Neural progenitor cell (in vitro differentiated cells): ENCODE data around the gene MYLK4. TPM values are rescaled to one million over a fixed set of nuclear protein-coding genes. Genes with fewer than 3 reads are reported as not detected.

ENCODE experiments used
- DNase-seq: peaks from one replicate; pipeline ENCODE4 v3.0.0-alpha.2; 2016; ENCODE audit warnings: low spot score
- H2AFZ ChIP-seq: fragments of 200-600 bp; sonication (generic); replicated peaks from 2 replicates; pipeline ENCODE4 v1.6.1; 2016; ENCODE audit warnings: antibody characterized with exemption
- H3F3A ChIP-seq: fragments of 200-600 bp; sonication (generic); 2 replicates; pipeline ENCODE4 v1.6.1; 2016; ENCODE audit warnings: antibody characterized with exemption, low read depth
- H3K27ac ChIP-seq: fragments of 200-600 bp; sonication (generic); 2 replicates; pipeline ENCODE4 v1.5.1; 2016; ENCODE audit warnings: mild to moderate bottlenecking
- H3K27me3 ChIP-seq: fragments of 200-600 bp; sonication (generic); 2 replicates; pipeline ENCODE4 v1.6.1; 2016; ENCODE audit warnings: mild to moderate bottlenecking, moderate library complexity
- H3K36me3 ChIP-seq: fragments of 200-600 bp; sonication (generic); 2 replicates; pipeline ENCODE4 v1.5.1; 2016
- H3K4me1 ChIP-seq: fragments of 200-600 bp; sonication (generic); 2 replicates; pipeline ENCODE4 v1.6.1; 2016; ENCODE audit warnings: mixed run types
- H3K4me2 ChIP-seq: fragments of 200-600 bp; sonication (generic); 2 replicates; pipeline ENCODE4 v1.6.1; 2016
- H3K4me3 ChIP-seq: fragments of 200-600 bp; sonication (generic); 2 replicates; pipeline ENCODE4 v1.5.1; 2016
- H3K79me2 ChIP-seq: fragments of 200-600 bp; sonication (generic); 2 replicates; pipeline ENCODE4 v1.6.1; 2016; ENCODE audit warnings: low read depth
- H3K9ac ChIP-seq: fragments of 200-600 bp; sonication (generic); 2 replicates; pipeline ENCODE4 v1.6.1; 2016
- H3K9me3 ChIP-seq: fragments of 200-600 bp; sonication (generic); 2 replicates; pipeline ENCODE4 v1.5.1; 2016; ENCODE audit warnings: low read depth
- H4K20me1 ChIP-seq: fragments of 200-600 bp; sonication (generic); 2 replicates; pipeline ENCODE4 v1.6.1; 2016; ENCODE audit warnings: low read depth
- H3K27ac Mint-ChIP-seq: 3 replicates; pipeline ENCODE4 v1.8.0; 2021; ENCODE audit warnings: mixed read lengths
- H3K27me3 Mint-ChIP-seq: 2 replicates; pipeline ENCODE4 v1.8.0; 2022; ENCODE audit warnings: low read depth, mild to moderate bottlenecking, inconsistent platforms, moderate library complexity, mixed read lengths; ENCODE audit not compliant: insufficient read depth
- H3K36me3 Mint-ChIP-seq: 3 replicates; pipeline ENCODE4 v1.8.0; 2021; ENCODE audit warnings: mixed read lengths
- H3K4me1 Mint-ChIP-seq: 3 replicates; pipeline ENCODE4 v1.8.0; 2021; ENCODE audit warnings: mixed read lengths
- H3K4me3 Mint-ChIP-seq: 3 replicates; pipeline ENCODE4 v1.8.0; 2021; ENCODE audit warnings: mild to moderate bottlenecking, moderate library complexity, mixed read lengths
- H3K9me3 Mint-ChIP-seq: 3 replicates; pipeline ENCODE4 v1.8.0; 2020; ENCODE audit warnings: mixed read lengths
- EZH2 ChIP-seq: fragments of 200-600 bp; sonication (generic); IDR thresholded peaks from 2 replicates; pipeline ENCODE4 v1.6.1; 2017; ENCODE audit warnings: antibody characterized with exemption, mild to moderate bottlenecking, moderate library complexity
- EZH2phosphoT487 ChIP-seq: fragments of 200-600 bp; sonication (generic); IDR thresholded peaks from 2 replicates; pipeline ENCODE4 v1.6.1; 2017; ENCODE audit warnings: antibody characterized with exemption
- total RNA-seq: library from RNA; depleted of rRNA; stranded (reverse); fragments of >200 nt; gene quantifications from 2 replicates; pipeline ENCODE4 v1.2.3, GENCODE V29; 2015; ENCODE audit warnings: low replicate concordance
- TF ChIP-seq, protein P1 (sequence below): fragments of 200-600 bp; sonication (generic); IDR thresholded peaks from 2 replicates; pipeline ENCODE4 v1.5.1; 2017; ENCODE audit warnings: antibody characterized with exemption, mild to moderate bottlenecking

MYLK4 gene
- total RNA-seq, 1 donor from 2014 or later = not detected

- peaks cover 7% of the 10 kb centered on the region for H3K4me1 Mint-ChIP-seq
- Histone ChIP-seq H3K9me3 (no peaks in the 10 kb centered on the region), H3K36me3 (no peaks in the 10 kb centered on the region), H3K9ac (no peak overlapping the region), H3K27me3 (no peaks in the 10 kb centered on the region), H3K4me3 (no peak overlapping the region), H3K27ac (no peak overlapping the region), H3F3A (peaks cover 4% of the 10 kb centered on the region), H3K4me1 (peaks cover 6% of the 10 kb centered on the region), H4K20me1 (peaks cover 27% of the 10 kb centered on the region), H2AFZ (no peak overlapping the region), H3K79me2 (peaks cover 13% of the 10 kb centered on the region), H3K4me2 (no peak overlapping the region)
- H3K27me3 Mint-ChIP-seq = peaks cover 6% of the 10 kb centered on the region
- H3K36me3 Mint-ChIP-seq = peaks cover 33% of the 10 kb centered on the region
- TF ChIP-seq, protein P1, sequence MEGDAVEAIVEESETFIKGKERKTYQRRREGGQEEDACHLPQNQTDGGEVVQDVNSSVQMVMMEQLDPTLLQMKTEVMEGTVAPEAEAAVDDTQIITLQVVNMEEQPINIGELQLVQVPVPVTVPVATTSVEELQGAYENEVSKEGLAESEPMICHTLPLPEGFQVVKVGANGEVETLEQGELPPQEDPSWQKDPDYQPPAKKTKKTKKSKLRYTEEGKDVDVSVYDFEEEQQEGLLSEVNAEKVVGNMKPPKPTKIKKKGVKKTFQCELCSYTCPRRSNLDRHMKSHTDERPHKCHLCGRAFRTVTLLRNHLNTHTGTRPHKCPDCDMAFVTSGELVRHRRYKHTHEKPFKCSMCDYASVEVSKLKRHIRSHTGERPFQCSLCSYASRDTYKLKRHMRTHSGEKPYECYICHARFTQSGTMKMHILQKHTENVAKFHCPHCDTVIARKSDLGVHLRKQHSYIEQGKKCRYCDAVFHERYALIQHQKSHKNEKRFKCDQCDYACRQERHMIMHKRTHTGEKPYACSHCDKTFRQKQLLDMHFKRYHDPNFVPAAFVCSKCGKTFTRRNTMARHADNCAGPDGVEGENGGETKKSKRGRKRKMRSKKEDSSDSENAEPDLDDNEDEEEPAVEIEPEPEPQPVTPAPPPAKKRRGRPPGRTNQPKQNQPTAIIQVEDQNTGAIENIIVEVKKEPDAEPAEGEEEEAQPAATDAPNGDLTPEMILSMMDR = no peak
- TF ChIP-seq EZH2phosphoT487 = no peak
- no peak for TF ChIP-seq EZH2
- H3K9me3 Mint-ChIP-seq = no peaks in the 10 kb centered on the region
- H3K4me3 Mint-ChIP-seq = no peak overlapping the region
- H3K27ac Mint-ChIP-seq = no peak overlapping the region
- DNase-seq = no peak
These were observed 35.5 kb upstream of the MYLK4 start for GRCh38 chr6:2786269-2786668.

DNA sequence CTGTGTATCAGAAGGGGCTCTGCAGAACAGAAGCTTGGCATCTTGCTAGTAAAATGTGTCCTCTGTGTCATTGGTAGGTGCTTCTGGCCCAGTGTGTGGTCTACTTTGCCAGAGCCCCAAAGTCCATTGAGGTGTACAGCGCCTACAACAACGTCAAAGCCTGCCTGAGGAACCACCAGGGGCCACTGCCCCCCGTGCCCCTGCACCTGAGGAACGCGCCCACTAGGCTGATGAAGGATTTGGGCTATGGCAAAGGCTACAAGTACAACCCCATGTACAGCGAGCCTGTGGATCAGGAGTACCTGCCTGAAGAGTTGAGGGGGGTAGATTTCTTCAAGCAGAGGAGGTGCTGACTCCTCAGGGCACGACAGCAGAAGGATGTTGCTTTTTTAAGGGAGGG lies 34.2 kb upstream of the MYLK4 start:
- peaks cover 27% of the 10 kb centered on the region for H4K20me1 ChIP-seq
- no peak for DNase-seq
- peaks cover 18% of the 10 kb centered on the region for H3K4me1 Mint-ChIP-seq
- peaks cover 36% of the 10 kb centered on the region for H3K36me3 Mint-ChIP-seq
- H3K9me3 ChIP-seq = no peaks in the 10 kb centered on the region
- H3K9ac ChIP-seq = no peak overlapping the region
- H3K9me3 Mint-ChIP-seq = no peaks in the 10 kb centered on the region
- no peak overlapping the region for H3K4me3 ChIP-seq
- no peaks in the 10 kb centered on the region for H3F3A ChIP-seq
- no peak overlapping the region for H2AFZ ChIP-seq
- no peak overlapping the region for H3K4me3 Mint-ChIP-seq
- TF ChIP-seq EZH2phosphoT487 (no peak), EZH2 (no peak)
- TF ChIP-seq, protein P1 = no peak
- H3K4me2 ChIP-seq = no peak overlapping the region
- peaks cover 6% of the 10 kb centered on the region for H3K4me1 ChIP-seq
- H3K27ac Mint-ChIP-seq = no peak overlapping the region
- H3K27me3 Mint-ChIP-seq = peaks cover 5% of the 10 kb centered on the region
- no peak overlapping the region for H3K27ac ChIP-seq
- H3K36me3 ChIP-seq = no peaks in the 10 kb centered on the region
- H3K27me3 ChIP-seq = no peaks in the 10 kb centered on the region
- H3K79me2 ChIP-seq = peaks cover 13% of the 10 kb centered on the region

GRCh38 chr6:2784061-2784460 lies 33.3 kb upstream of the MYLK4 start:
- Mint-ChIP-seq H3K36me3 (peaks cover 41% of the 10 kb centered on the region), H3K27me3 (peaks cover 5% of the 10 kb centered on the region), H3K4me1 (peaks cover 20% of the 10 kb centered on the region), H3K9me3 (no peaks in the 10 kb centered on the region), H3K27ac (no peak overlapping the region), H3K4me3 (no peak overlapping the region)
- H3K4me1 ChIP-seq = peaks cover 6% of the 10 kb centered on the region
- no peak overlapping the region for H3K4me3 ChIP-seq
- DNase-seq = no peak
- no peaks in the 10 kb centered on the region for H3K36me3 ChIP-seq
- TF ChIP-seq, protein P1 = no peak
- TF ChIP-seq EZH2 (no peak), EZH2phosphoT487 (no peak)
- H3K27ac ChIP-seq = no peak overlapping the region
- no peaks in the 10 kb centered on the region for H3K9me3 ChIP-seq
- H3K9ac ChIP-seq = no peak overlapping the region
- H2AFZ ChIP-seq = no peak overlapping the region
- H3K79me2 ChIP-seq = peaks cover 13% of the 10 kb centered on the region
- peaks cover 27% of the 10 kb centered on the region for H4K20me1 ChIP-seq
- no peak overlapping the region for H3K4me2 ChIP-seq
- H3F3A ChIP-seq = no peaks in the 10 kb centered on the region
- H3K27me3 ChIP-seq = no peaks in the 10 kb centered on the region
